ENCODE data around the gene KDELR1. TPM values are rescaled to one million over a fixed set of nuclear protein-coding genes. Genes with fewer than 3 reads are reported as not detected.

The KDELR1 gene
- total RNA-seq, 4 donors from 2014 or later: 77.3 to 94.1 (median 87.7) TPM

- peaks cover 59% of the 10 kb centered on the region for H3K4me1 ChIP-seq
- DNase-seq (ENCODE audit: low spot score in 2 of 2): peak in 1 of 2 donors; percentile 71
- H3K27me3 ChIP-seq: peaks cover 48% of the 10 kb centered on the region
- H3K36me3 ChIP-seq: no peaks in the 10 kb centered on the region
- no peak for TF ChIP-seq CTCF (IDR thresholded peaks at IDR 0.05)
- no peak for TF ChIP-seq POLR2A (IDR thresholded peaks at IDR 0.05)
- TF ChIP-seq EP300 (IDR thresholded peaks at IDR 0.05): no peak
- no peak for TF ChIP-seq POLR2AphosphoS5 (IDR thresholded peaks at IDR 0.05)
- H3K4me3 ChIP-seq: peak overlapping the region; percentile 55
- H3K27ac ChIP-seq: no peak overlapping the region
- WGBS: 44% methylated on average over 22 of the region's 22 CpGs
- no peaks in the 10 kb centered on the region for H3K9me3 ChIP-seq
These were observed 6.1 kb upstream of the KDELR1 start for GRCh38 chr19:48397263-48398101.

GRCh38 chr19:48396824-48397176 is 5.4 kb upstream of the KDELR1 start:
- peaks cover 59% of the 10 kb centered on the region for H3K4me1 ChIP-seq
- no peaks in the 10 kb centered on the region for H3K9me3 ChIP-seq
- WGBS: 66% methylated on average over 2 of the region's 2 CpGs
- H3K27ac ChIP-seq: no peak overlapping the region
- H3K36me3 ChIP-seq: no peaks in the 10 kb centered on the region
- no peak overlapping the region for H3K4me3 ChIP-seq
- TF ChIP-seq EP300 (IDR thresholded peaks at IDR 0.05) (no peak), POLR2A (IDR thresholded peaks at IDR 0.05) (no peak), CTCF (IDR thresholded peaks at IDR 0.05) (no peak), POLR2AphosphoS5 (IDR thresholded peaks at IDR 0.05) (no peak)
- H3K27me3 ChIP-seq: peaks cover 48% of the 10 kb centered on the region
- DNase-seq (ENCODE audit: low spot score in 2 of 2): no peak

GRCh38 chr19:48396016-48396823 is 4.9 kb upstream of the KDELR1 start:
- no peak overlapping the region for H3K4me3 ChIP-seq
- H3K27ac ChIP-seq: no peak overlapping the region
- peaks cover 62% of the 10 kb centered on the region for H3K4me1 ChIP-seq
- TF ChIP-seq CTCF (IDR thresholded peaks at IDR 0.05): no peak
- no peak for TF ChIP-seq EP300 (IDR thresholded peaks at IDR 0.05)
- TF ChIP-seq POLR2A (IDR thresholded peaks at IDR 0.05): no peak
- no peak for TF ChIP-seq POLR2AphosphoS5 (IDR thresholded peaks at IDR 0.05)
- H3K27me3 ChIP-seq: peaks cover 48% of the 10 kb centered on the region
- no peak for DNase-seq (ENCODE audit: low spot score in 2 of 2)
- H3K36me3 ChIP-seq: no peaks in the 10 kb centered on the region
- no peaks in the 10 kb centered on the region for H3K9me3 ChIP-seq
- 55% methylated on average over 21 of the region's 24 CpGs for WGBS

GRCh38 chr19:48395499-48395898 is 4.1 kb upstream of the KDELR1 start:
- Histone ChIP-seq H3K36me3 (no peaks in the 10 kb centered on the region), H3K27me3 (peaks cover 48% of the 10 kb centered on the region), H3K9me3 (no peaks in the 10 kb centered on the region), H3K4me3 (no peak overlapping the region), H3K27ac (no peak overlapping the region), H3K4me1 (peaks cover 63% of the 10 kb centered on the region)
- WGBS: 29% methylated on average over 9 of the region's 9 CpGs
- no peak for DNase-seq (ENCODE audit: low spot score in 2 of 2)
- TF ChIP-seq POLR2A (IDR thresholded peaks at IDR 0.05) (no peak), CTCF (IDR thresholded peaks at IDR 0.05) (no peak), EP300 (IDR thresholded peaks at IDR 0.05) (no peak), POLR2AphosphoS5 (IDR thresholded peaks at IDR 0.05) (no peak)

GRCh38 chr19:48395170-48395455 is 3.8 kb upstream of the KDELR1 start:
- Histone ChIP-seq H3K36me3 (no peaks in the 10 kb centered on the region), H3K9me3 (no peaks in the 10 kb centered on the region), H3K27ac (no peak overlapping the region), H3K4me3 (no peak overlapping the region), H3K27me3 (peaks cover 48% of the 10 kb centered on the region), H3K4me1 (peaks cover 67% of the 10 kb centered on the region)
- WGBS: 11% methylated on average over 6 of the region's 6 CpGs
- DNase-seq (ENCODE audit: low spot score in 2 of 2): no peak
- no peak for TF ChIP-seq CTCF (IDR thresholded peaks at IDR 0.05)
- no peak for TF ChIP-seq POLR2AphosphoS5 (IDR thresholded peaks at IDR 0.05)
- no peak for TF ChIP-seq POLR2A (IDR thresholded peaks at IDR 0.05)
- TF ChIP-seq EP300 (IDR thresholded peaks at IDR 0.05): no peak
